HepG2 (cell line): Measurements from ENCODE around the gene STARD13. TPM values are rescaled to one million over a fixed set of nuclear protein-coding genes. Genes with fewer than 3 reads are reported as not detected.

Source experiments
- AGO1 ChIP-seq: fragments of 200-400 bp; formaldehyde crosslinking; IDR thresholded peaks from 2 replicates; pipeline ENCODE4 v1.6.1; 2017; ENCODE audit warnings: mild to moderate bottlenecking, low read depth, low read length, moderate library complexity; ENCODE audit not compliant: poor library complexity, severe bottlenecking
- FOSL2 ChIP-seq: sonication (generic); formaldehyde crosslinking; IDR thresholded peaks from 2 replicates; pipeline ENCODE4 v1.4.0; 2020; ENCODE audit warnings: missing genetic modification reagents
- FOXK1 ChIP-seq: sonication (generic); formaldehyde crosslinking; IDR thresholded peaks from 2 replicates; pipeline ENCODE4 v1.4.0; 2020; ENCODE audit warnings: low read depth, missing genetic modification reagents, borderline replicate concordance
- KLF9 ChIP-seq: IDR thresholded peaks from 2 replicates; pipeline ENCODE4 v1.6.1; 2016; ENCODE audit warnings: low read depth
- TBX3 ChIP-seq: fragments of 450-650 bp; IDR thresholded peaks from 2 replicates; pipeline ENCODE4 v1.6.1; 2017; ENCODE audit warnings: antibody characterized with exemption, mild to moderate bottlenecking, inconsistent platforms, borderline replicate concordance
- TOPORS ChIP-seq: sonication (generic); formaldehyde crosslinking; IDR thresholded peaks from 2 replicates; pipeline ENCODE4 v1.8.0; 2023; ENCODE audit warnings: mild to moderate bottlenecking, missing genetic modification reagents
- ZEB1 ChIP-seq: IDR thresholded peaks from 2 replicates; pipeline ENCODE4 v1.6.1; 2012; ENCODE audit warnings: mild to moderate bottlenecking, low read depth, inconsistent platforms; ENCODE audit not compliant: insufficient replicate concordance
- ZFP36 ChIP-seq: fragments of 150-350 bp; IDR thresholded peaks from 2 replicates; pipeline ENCODE4 v1.6.1; 2018; ENCODE audit warnings: borderline replicate concordance, low read length, low read depth; ENCODE audit not compliant: partially characterized antibody
- ZFP90 ChIP-seq: sonication (generic); formaldehyde crosslinking; IDR thresholded peaks from 2 replicates; pipeline ENCODE4 v1.8.0; 2022; ENCODE audit warnings: missing genetic modification reagents, mild to moderate bottlenecking, inconsistent platforms, borderline replicate concordance
- ZFX ChIP-seq: sonication (generic); formaldehyde crosslinking; IDR thresholded peaks from 2 replicates; pipeline ENCODE4 v1.4.0; 2020; ENCODE audit warnings: mild to moderate bottlenecking, low read depth, missing genetic modification reagents, moderate library complexity
- ZFYVE20 ChIP-seq: sonication (generic); formaldehyde crosslinking; IDR thresholded peaks from 2 replicates; pipeline ENCODE4 v1.8.0; 2023; ENCODE audit warnings: low read depth, mild to moderate bottlenecking, moderate library complexity, missing genetic modification reagents, borderline replicate concordance
- ZNF556 ChIP-seq: sonication (generic); formaldehyde crosslinking; IDR thresholded peaks from 2 replicates; pipeline ENCODE4 v1.4.0; 2020; ENCODE audit warnings: mild to moderate bottlenecking, missing genetic modification reagents, borderline replicate concordance
- ZNF749 ChIP-seq: sonication (generic); formaldehyde crosslinking; IDR thresholded peaks from 2 replicates; pipeline ENCODE4 v1.8.0; 2022; ENCODE audit warnings: mild to moderate bottlenecking, missing genetic modification reagents, moderate library complexity, borderline replicate concordance
- ZNF780A ChIP-seq: sonication (generic); formaldehyde crosslinking; IDR thresholded peaks from 2 replicates; pipeline ENCODE4 v1.8.0; 2022; ENCODE audit warnings: mild to moderate bottlenecking, missing genetic modification reagents, moderate library complexity
- polyA plus RNA-seq, 8 experiments: library from polyadenylated mRNA; depleted of rRNA in 3 of 8; stranded (reverse) in 7 of 8; unstranded in 1 of 8; fragments of >200 nt; fragmentation: Illumina TruSeq in 4 of 8; extraction: Trizol in 4 of 8; gene quantifications; 2 replicates each; pipeline versions ENCODE4 v1.2.1 to v1.2.3, GENCODE V29; 2011 to 2016; ENCODE audit warnings: low read depth in 4 of 8, missing spikeins in 1 of 8, mixed read lengths in 1 of 8; ENCODE audit not compliant: insufficient read depth in 1 of 8
- total RNA-seq, 5 experiments: library from RNA; depleted of rRNA; stranded (reverse); fragments of >200 nt; fragmentation: Illumina TruSeq; extraction: Trizol; gene quantifications; 2 replicates each; pipeline ENCODE4 v1.2.3, GENCODE V29; 2016; ENCODE audit warnings: low read depth in 1 of 5
- TF ChIP-seq, protein P1 (sequence below): sonication (generic); formaldehyde crosslinking; IDR thresholded peaks from 2 replicates; pipeline ENCODE4 v1.8.1; 2022; ENCODE audit warnings: mild to moderate bottlenecking, missing genetic modification reagents
- TF ChIP-seq, protein P2 (sequence below): sonication (generic); formaldehyde crosslinking; IDR thresholded peaks from 2 replicates; pipeline ENCODE4 v1.5.0; 2020; ENCODE audit warnings: missing genetic modification reagents
- TF ChIP-seq, protein P3 (sequence below): sonication (generic); formaldehyde crosslinking; IDR thresholded peaks from 2 replicates; pipeline ENCODE4 v1.4.0; 2020; ENCODE audit warnings: mild to moderate bottlenecking, missing genetic modification reagents
- TF ChIP-seq, protein P4 (sequence below): sonication (generic); formaldehyde crosslinking; IDR thresholded peaks from 2 replicates; pipeline ENCODE4 v1.9.0; 2022; ENCODE audit warnings: missing genetic modification reagents, mild to moderate bottlenecking, borderline replicate concordance
- TF ChIP-seq, protein P5 (sequence below): sonication (generic); formaldehyde crosslinking; IDR thresholded peaks from 2 replicates; pipeline ENCODE4 v1.4.0; 2020; ENCODE audit warnings: missing genetic modification reagents, borderline replicate concordance
- TF ChIP-seq, protein P6 (sequence below): sonication (generic); formaldehyde crosslinking; IDR thresholded peaks from 2 replicates; pipeline ENCODE4 v1.8.0; 2023; ENCODE audit warnings: mild to moderate bottlenecking, missing genetic modification reagents

STARD13 gene
- total and polyA plus RNA-seq, 2 of the 13 experiments (the other 11 are each of a cell fraction or from before 2014, with no cell fraction given) = 12.8 to 14.3 TPM

DNA sequence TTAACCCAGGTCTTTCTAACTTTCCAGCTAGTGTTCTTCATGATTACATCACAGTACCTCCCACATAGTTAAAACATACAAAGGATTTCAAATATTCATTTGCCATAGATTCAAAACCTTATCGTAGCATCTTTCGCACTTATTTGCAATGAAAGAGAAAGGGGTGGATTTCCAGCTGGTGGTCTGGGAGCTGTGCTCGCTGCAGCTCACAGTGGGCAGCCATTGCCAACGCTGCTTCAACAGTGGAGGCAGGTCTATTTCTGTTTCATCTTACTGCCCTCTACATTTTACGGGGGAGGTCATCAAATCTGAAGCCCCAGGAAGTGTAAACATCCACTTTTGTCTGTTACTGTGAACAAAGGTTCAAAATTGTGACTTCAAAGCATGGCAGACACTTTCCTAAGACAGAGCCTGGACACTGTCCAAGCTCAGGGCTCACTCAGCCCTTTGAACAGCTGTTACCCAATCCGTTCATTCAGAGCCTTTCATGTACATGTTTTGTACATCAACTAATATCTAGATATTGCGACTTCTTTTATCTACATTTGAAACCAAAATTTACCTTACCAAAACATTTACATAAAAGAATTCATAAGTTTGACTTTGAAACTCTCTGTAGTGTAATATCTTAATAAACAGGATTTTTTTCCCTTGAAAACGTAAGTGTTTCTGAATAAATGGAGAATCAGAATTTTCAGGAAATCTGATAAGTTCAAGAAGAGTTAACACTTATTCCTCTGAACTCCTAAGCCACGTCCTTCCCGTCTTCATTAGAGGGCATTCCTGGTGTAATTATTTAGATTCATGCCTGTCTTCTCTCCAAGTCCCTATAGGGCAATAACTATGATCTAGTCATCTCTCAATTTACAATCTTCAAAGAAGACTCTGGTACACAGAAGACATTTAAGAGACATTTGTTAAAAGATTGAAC lies 25.1 kb downstream of the STARD13 start (continued):
- TF ChIP-seq, protein P1, sequence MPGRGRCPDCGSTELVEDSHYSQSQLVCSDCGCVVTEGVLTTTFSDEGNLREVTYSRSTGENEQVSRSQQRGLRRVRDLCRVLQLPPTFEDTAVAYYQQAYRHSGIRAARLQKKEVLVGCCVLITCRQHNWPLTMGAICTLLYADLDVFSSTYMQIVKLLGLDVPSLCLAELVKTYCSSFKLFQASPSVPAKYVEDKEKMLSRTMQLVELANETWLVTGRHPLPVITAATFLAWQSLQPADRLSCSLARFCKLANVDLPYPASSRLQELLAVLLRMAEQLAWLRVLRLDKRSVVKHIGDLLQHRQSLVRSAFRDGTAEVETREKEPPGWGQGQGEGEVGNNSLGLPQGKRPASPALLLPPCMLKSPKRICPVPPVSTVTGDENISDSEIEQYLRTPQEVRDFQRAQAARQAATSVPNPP (CRISPR knock-in tag) = peak; percentile 43; the same call in 1 of the 2 replicates
- TF ChIP-seq, protein P2, sequence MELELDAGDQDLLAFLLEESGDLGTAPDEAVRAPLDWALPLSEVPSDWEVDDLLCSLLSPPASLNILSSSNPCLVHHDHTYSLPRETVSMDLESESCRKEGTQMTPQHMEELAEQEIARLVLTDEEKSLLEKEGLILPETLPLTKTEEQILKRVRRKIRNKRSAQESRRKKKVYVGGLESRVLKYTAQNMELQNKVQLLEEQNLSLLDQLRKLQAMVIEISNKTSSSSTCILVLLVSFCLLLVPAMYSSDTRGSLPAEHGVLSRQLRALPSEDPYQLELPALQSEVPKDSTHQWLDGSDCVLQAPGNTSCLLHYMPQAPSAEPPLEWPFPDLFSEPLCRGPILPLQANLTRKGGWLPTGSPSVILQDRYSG (CRISPR knock-in tag) = no peak
- TF ChIP-seq TOPORS (CRISPR knock-in tag) = no peak
- no peak for TF ChIP-seq ZNF749 (CRISPR knock-in tag)
- no peak for TF ChIP-seq AGO1
- no peak for TF ChIP-seq ZFYVE20 (CRISPR knock-in tag)
- TF ChIP-seq, protein P3, sequence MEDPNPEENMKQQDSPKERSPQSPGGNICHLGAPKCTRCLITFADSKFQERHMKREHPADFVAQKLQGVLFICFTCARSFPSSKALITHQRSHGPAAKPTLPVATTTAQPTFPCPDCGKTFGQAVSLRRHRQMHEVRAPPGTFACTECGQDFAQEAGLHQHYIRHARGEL (CRISPR knock-in tag) = no peak
- TF ChIP-seq, protein P4, sequence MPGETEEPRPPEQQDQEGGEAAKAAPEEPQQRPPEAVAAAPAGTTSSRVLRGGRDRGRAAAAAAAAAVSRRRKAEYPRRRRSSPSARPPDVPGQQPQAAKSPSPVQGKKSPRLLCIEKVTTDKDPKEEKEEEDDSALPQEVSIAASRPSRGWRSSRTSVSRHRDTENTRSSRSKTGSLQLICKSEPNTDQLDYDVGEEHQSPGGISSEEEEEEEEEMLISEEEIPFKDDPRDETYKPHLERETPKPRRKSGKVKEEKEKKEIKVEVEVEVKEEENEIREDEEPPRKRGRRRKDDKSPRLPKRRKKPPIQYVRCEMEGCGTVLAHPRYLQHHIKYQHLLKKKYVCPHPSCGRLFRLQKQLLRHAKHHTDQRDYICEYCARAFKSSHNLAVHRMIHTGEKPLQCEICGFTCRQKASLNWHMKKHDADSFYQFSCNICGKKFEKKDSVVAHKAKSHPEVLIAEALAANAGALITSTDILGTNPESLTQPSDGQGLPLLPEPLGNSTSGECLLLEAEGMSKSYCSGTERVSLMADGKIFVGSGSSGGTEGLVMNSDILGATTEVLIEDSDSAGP (CRISPR knock-in tag) = no peak
- TF ChIP-seq FOXK1 (CRISPR knock-in tag) = peak; percentile 87
- TF ChIP-seq, protein P5, sequence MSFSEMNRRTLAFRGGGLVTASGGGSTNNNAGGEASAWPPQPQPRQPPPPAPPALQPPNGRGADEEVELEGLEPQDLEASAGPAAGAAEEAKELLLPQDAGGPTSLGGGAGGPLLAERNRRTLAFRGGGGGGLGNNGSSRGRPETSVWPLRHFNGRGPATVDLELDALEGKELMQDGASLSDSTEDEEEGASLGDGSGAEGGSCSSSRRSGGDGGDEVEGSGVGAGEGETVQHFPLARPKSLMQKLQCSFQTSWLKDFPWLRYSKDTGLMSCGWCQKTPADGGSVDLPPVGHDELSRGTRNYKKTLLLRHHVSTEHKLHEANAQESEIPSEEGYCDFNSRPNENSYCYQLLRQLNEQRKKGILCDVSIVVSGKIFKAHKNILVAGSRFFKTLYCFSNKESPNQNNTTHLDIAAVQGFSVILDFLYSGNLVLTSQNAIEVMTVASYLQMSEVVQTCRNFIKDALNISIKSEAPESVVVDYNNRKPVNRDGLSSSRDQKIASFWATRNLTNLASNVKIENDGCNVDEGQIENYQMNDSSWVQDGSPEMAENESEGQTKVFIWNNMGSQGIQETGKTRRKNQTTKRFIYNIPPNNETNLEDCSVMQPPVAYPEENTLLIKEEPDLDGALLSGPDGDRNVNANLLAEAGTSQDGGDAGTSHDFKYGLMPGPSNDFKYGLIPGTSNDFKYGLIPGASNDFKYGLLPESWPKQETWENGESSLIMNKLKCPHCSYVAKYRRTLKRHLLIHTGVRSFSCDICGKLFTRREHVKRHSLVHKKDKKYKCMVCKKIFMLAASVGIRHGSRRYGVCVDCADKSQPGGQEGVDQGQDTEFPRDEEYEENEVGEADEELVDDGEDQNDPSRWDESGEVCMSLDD (CRISPR knock-in tag) = no peak
- peak; percentile 93 for TF ChIP-seq FOSL2
- peak; percentile 94 for TF ChIP-seq TBX3
- no peak for TF ChIP-seq ZFP36
- peak; percentile 56 for TF ChIP-seq ZFX (CRISPR knock-in tag)
- peak; percentile 64 for TF ChIP-seq ZEB1
- TF ChIP-seq ZFP90 (CRISPR knock-in tag) = peak; percentile 29; the same call in 1 of the 2 replicates
- TF ChIP-seq ZNF780A = no peak
- TF ChIP-seq ZNF556 = peak; percentile 45; the same call in 1 of the 2 replicates
- no peak for TF ChIP-seq KLF9
- TF ChIP-seq, protein P6, sequence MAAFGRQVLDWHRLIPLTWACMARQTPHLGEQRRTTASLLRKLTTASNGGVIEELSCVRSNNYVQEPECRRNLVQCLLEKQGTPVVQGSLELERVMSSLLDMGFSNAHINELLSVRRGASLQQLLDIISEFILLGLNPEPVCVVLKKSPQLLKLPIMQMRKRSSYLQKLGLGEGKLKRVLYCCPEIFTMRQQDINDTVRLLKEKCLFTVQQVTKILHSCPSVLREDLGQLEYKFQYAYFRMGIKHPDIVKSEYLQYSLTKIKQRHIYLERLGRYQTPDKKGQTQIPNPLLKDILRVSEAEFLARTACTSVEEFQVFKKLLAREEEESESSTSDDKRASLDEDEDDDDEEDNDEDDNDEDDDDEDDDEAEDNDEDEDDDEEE (CRISPR knock-in tag) = no peak
